Loucy (cell line): ENCODE data around the gene ATP5F1C.
"Not testable (repeated sequence)": the region's sequence is repeated elsewhere in the genome, so short reads cannot be mapped to it uniquely, and the experiment has no call there.

Experiments
- H2AFZ ChIP-seq: fragments of 200-600 bp; sonication (generic); 2 replicates; pipeline ENCODE4 v1.6.0; 2016; ENCODE audit warnings: antibody characterized with exemption, mild to moderate bottlenecking, low read length, moderate library complexity
- H3F3A ChIP-seq: fragments of 200-600 bp; 2 replicates; pipeline ENCODE4 v1.6.0; 2016; ENCODE audit warnings: antibody characterized with exemption, low read depth, mild to moderate bottlenecking
- H3K27me3 ChIP-seq: fragments of 200-600 bp; sonication (generic); 2 replicates; pipeline ENCODE4 v1.6.1; 2014; ENCODE audit warnings: low read length, mild to moderate bottlenecking; ENCODE audit not compliant: insufficient read depth, poor library complexity, severe bottlenecking
- H3K36me3 ChIP-seq: fragments of 200-600 bp; sonication (generic); 2 replicates; pipeline ENCODE4 v1.6.1; 2016; ENCODE audit warnings: low read length; ENCODE audit not compliant: insufficient read depth
- H3K4me1 ChIP-seq: fragments of 200-600 bp; sonication (generic); 2 replicates; pipeline ENCODE4 v1.5.1; 2014; ENCODE audit warnings: low read length, mild to moderate bottlenecking; ENCODE audit not compliant: insufficient read depth, poor library complexity, severe bottlenecking
- H3K4me2 ChIP-seq: fragments of 200-600 bp; sonication (generic); 2 replicates; pipeline ENCODE4 v1.6.0; 2014; ENCODE audit warnings: antibody characterized with exemption, low read length, low read depth, mild to moderate bottlenecking; ENCODE audit not compliant: poor library complexity, severe bottlenecking
- H3K4me3 ChIP-seq: fragments of 200-600 bp; sonication (generic); 2 replicates; pipeline ENCODE4 v1.5.1; 2014; ENCODE audit warnings: low read length, mild to moderate bottlenecking, mixed read lengths; ENCODE audit not compliant: poor library complexity, severe bottlenecking
- H3K79me2 ChIP-seq: fragments of 200-600 bp; sonication (generic); 2 replicates; pipeline ENCODE4 v1.6.1; 2014; ENCODE audit warnings: low read length; ENCODE audit not compliant: insufficient read depth
- H3K9ac ChIP-seq: fragments of 200-600 bp; sonication (generic); 2 replicates; pipeline ENCODE4 v1.6.0; 2014; ENCODE audit warnings: mild to moderate bottlenecking, low read depth, low read length, moderate library complexity; ENCODE audit not compliant: poor library complexity, severe bottlenecking
- H3K9me2 ChIP-seq: fragments of 200-600 bp; sonication (generic); replicated peaks from 2 replicates; pipeline ENCODE4 v1.6.1; 2016; ENCODE audit warnings: low read depth, low read length, mixed read lengths
- H3K9me3 ChIP-seq: fragments of 200-600 bp; sonication (generic); 2 replicates; pipeline ENCODE4 v1.6.1; 2014; ENCODE audit warnings: mild to moderate bottlenecking, antibody characterized with exemption, low read length, low read depth; ENCODE audit not compliant: insufficient read depth
- H4K20me1 ChIP-seq: fragments of 200-600 bp; sonication (generic); 2 replicates; pipeline ENCODE4 v1.6.0; 2014; ENCODE audit warnings: antibody characterized with exemption, low read length, mild to moderate bottlenecking; ENCODE audit not compliant: insufficient read depth, poor library complexity, severe bottlenecking
- EZH2phosphoT487 ChIP-seq: fragments of 200-600 bp; IDR thresholded peaks from 2 replicates; pipeline ENCODE4 v1.6.1; 2018; ENCODE audit warnings: antibody characterized with exemption, mild to moderate bottlenecking, moderate library complexity, borderline replicate concordance
- TF ChIP-seq, protein P1 (sequence below): fragments of 200-600 bp; sonication (generic); conservative IDR thresholded peaks from 2 replicates; pipeline ENCODE4 v1.5.1; 2014; ENCODE audit warnings: mild to moderate bottlenecking, antibody characterized with exemption, low read length

Gene ATP5F1C

DNA sequence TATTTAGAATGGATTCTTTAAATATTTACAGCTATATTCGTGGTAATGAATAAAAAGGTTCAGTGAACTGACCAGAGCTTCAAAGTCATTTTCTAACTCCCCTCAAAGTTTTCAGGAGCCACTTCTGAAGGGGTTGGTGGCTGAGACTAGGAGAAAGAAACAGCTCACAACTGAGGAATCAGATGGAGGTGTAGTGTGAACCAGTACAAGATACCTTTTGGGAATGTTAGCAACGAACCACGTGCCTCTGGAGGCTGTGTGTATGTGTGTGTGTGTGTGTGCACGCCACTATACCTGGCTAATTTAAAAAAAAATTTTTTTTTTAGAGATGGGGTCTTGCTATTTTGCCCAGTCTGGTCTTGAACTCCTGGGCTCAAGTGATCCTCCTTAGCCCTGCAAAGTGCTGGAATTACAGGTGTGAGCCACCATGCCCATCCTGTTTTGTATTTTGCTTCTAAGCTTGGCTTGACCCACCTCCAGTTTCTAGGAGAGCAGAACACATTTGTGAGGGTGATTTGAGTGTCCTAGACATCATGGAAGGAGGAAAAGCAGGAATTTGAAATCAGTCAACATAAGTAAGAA, 20.8 kb downstream of the ATP5F1C start:
- no peaks in the 10 kb centered on the region for H3K79me2 ChIP-seq
- no peaks in the 10 kb centered on the region for H4K20me1 ChIP-seq
- no peaks in the 10 kb centered on the region for H3K27me3 ChIP-seq
- TF ChIP-seq EZH2phosphoT487: no peak
- TF ChIP-seq, protein P1, sequence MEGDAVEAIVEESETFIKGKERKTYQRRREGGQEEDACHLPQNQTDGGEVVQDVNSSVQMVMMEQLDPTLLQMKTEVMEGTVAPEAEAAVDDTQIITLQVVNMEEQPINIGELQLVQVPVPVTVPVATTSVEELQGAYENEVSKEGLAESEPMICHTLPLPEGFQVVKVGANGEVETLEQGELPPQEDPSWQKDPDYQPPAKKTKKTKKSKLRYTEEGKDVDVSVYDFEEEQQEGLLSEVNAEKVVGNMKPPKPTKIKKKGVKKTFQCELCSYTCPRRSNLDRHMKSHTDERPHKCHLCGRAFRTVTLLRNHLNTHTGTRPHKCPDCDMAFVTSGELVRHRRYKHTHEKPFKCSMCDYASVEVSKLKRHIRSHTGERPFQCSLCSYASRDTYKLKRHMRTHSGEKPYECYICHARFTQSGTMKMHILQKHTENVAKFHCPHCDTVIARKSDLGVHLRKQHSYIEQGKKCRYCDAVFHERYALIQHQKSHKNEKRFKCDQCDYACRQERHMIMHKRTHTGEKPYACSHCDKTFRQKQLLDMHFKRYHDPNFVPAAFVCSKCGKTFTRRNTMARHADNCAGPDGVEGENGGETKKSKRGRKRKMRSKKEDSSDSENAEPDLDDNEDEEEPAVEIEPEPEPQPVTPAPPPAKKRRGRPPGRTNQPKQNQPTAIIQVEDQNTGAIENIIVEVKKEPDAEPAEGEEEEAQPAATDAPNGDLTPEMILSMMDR: no peak
- no peaks in the 10 kb centered on the region; the same call in 1 of the 2 replicates for H3F3A ChIP-seq
- no peaks in the 10 kb centered on the region for H3K9me3 ChIP-seq
- no peaks in the 10 kb centered on the region for H3K9me2 ChIP-seq
- H3K9ac ChIP-seq: no peak overlapping the region
- H3K4me3 ChIP-seq: no peak overlapping the region
- H3K4me2 ChIP-seq: no peak overlapping the region
- no peak overlapping the region for H2AFZ ChIP-seq
- no peaks in the 10 kb centered on the region for H3K4me1 ChIP-seq
- H3K36me3 ChIP-seq: peaks cover 38% of the 10 kb centered on the region; the same call in 1 of the 2 replicates

DNA sequence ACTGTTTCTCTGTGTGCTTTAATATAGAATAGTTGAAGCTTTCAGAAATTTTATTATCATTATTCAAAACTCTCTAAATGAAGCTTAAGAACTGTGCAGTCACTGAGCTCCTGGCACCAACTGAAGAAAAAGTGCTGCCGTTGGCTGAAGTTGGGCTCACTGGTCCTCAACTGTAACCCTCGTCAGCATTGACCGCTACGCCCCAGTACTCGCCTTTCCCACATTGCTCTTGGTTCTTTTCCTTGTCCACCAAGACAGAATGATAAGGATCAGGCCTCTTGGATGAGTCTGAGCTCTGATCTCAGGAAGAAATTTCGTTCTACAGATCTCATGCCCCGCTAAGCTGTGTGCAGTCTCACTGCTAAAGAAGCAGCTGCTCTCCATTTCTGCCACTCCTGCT, 22.5 kb downstream of the ATP5F1C start:
- Histone ChIP-seq H4K20me1 (no peaks in the 10 kb centered on the region), H3K79me2 (no peaks in the 10 kb centered on the region), H3K4me2 (no peak overlapping the region), H3K4me3 (no peak overlapping the region), H3K4me1 (no peaks in the 10 kb centered on the region), H2AFZ (no peak overlapping the region), H3K9me3 (no peaks in the 10 kb centered on the region), H3K36me3 (peaks cover 22% of the 10 kb centered on the region; the same call in 1 of the 2 replicates), H3K9ac (no peak overlapping the region), H3K27me3 (no peaks in the 10 kb centered on the region), H3F3A (no peaks in the 10 kb centered on the region; the same call in 1 of the 2 replicates), H3K9me2 (no peaks in the 10 kb centered on the region)
- TF ChIP-seq EZH2phosphoT487: no peak
- TF ChIP-seq, protein P1: no peak

DNA sequence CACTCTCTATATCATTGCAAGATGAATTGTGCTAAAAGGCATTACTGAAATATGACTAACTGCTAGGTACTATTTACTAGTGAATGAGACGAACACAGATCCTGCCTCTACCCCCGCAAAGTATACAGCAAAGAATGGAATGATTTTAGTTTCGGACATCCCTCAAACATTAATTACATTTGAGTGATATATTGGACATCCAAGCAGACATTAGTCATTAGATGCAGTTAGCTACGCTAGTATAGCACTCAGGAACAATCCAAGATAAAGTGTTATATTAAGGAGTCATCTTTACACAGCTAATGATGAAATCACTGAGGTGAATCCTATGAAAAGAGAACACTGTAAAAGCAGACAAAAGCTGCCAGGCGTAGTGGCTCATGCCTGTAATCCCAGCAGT, 23.0 kb downstream of the ATP5F1C start:
- Histone ChIP-seq H2AFZ (no peak overlapping the region), H3K9me3 (no peaks in the 10 kb centered on the region), H3K79me2 (no peaks in the 10 kb centered on the region), H3K4me3 (no peak overlapping the region), H3K4me2 (no peak overlapping the region), H3K36me3 (peaks cover 18% of the 10 kb centered on the region; the same call in 1 of the 2 replicates), H3K9ac (no peak overlapping the region), H3K9me2 (no peaks in the 10 kb centered on the region), H3K27me3 (peaks cover 2% of the 10 kb centered on the region), H4K20me1 (no peaks in the 10 kb centered on the region), H3F3A (no peaks in the 10 kb centered on the region; the same call in 1 of the 2 replicates), H3K4me1 (no peaks in the 10 kb centered on the region)
- TF ChIP-seq EZH2phosphoT487: no peak
- TF ChIP-seq, protein P1: no peak

DNA sequence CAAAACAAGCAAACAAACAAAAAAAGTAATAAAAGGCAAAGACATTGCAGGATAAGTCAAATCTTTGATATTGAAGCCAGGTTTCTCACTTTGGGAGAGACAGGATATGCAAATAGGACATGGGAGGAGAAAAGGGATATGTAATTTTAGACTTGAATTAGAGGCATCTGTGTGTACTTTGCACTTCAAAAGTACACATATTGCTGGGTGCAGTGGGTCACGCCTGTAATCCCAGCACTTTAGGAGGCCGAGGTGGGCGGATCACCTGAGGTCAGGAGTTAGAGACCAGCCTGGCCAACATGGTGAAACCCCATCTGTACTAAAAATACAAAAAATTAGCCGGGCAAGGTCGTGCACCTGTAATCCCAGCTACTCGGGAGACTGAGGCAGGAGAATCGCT, 23.8 kb downstream of the ATP5F1C start:
- not testable (repeated sequence) for H2AFZ ChIP-seq, H3K27me3 ChIP-seq, H3K9ac ChIP-seq, H3K9me3 ChIP-seq, H3K4me2 ChIP-seq, H3F3A ChIP-seq, H3K4me1 ChIP-seq, H3K9me2 ChIP-seq, H4K20me1 ChIP-seq, H3K79me2 ChIP-seq, H3K4me3 ChIP-seq
- H3K36me3 ChIP-seq: peaks cover 15% of the 10 kb centered on the region; the same call in 1 of the 2 replicates
